GM18870 (cell line): Measurements from ENCODE around the gene EZR.

Source experiments
- ATAC-seq: cut with Tn5 transposase; IDR thresholded peaks from one replicate; pipeline ENCODE4 v1.9.1; 2021; ENCODE audit warnings: moderate library complexity; ENCODE audit not compliant: unreplicated experiment

Gene EZR

DNA sequence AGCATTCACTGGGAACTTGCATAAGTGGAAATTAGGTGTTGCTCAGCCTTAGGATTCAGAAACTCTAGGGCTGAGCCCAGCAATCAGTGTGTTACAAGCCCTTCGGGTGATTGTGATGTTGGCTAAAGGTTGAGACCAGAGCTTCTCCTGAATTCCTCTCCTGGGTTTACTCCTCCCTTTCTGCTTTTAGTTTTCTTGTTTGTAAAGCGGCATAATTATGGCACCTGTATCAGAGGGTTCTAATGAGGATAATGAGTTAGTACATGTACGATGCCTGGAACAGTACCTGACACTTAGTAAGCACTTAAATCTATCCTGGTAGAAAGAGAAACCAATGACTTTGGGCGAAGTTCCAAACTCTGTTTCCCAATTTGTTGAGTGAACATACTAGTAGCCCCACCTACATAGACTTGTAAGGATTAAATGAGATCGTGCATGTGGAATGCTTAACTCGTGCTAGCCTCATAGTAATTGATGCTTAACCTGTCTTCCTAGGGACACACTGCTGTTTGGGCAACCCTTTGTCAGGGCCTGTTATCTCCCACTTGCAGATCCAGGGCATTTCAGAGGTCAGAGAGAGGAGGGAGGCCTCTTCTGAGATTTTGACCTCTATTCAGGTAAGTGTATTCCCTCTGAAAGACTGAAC lies 932 bp upstream of the EZR start:
- ATAC-seq: no peak

GRCh38 chr6:158818581-158819212 lies 471 bp downstream of the EZR start:
- no peak for ATAC-seq

- ATAC-seq: no peak
Observed at GRCh38 chr6:158817728-158818580, 1.2 kb downstream of the EZR start.

GRCh38 chr6:158816803-158817727 lies 2.1 kb downstream of the EZR start:
- no peak for ATAC-seq

GRCh38 chr6:158816329-158816728 lies 2.8 kb downstream of the EZR start:
- ATAC-seq: peak; percentile 31

DNA sequence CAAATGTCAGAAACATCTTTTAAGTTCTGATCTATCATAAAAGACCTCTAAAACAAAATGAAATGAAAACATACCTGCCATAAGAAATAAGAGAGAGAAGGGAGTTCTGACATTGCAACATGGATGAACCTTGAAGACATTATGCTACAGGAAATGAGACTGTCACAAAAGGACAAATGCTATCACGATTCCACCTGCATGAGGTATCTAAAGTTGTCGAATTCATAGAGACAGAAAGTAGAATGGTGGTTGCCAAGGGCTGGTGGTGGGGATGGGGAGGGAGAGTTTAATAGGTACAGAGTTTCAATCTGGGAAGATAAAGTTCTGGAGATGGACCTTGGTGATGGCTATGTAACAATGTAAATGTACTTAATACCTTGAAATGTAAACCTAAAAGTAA lies 3.3 kb downstream of the EZR start:
- no peak for ATAC-seq

GRCh38 chr6:158815379-158815724 lies 3.8 kb downstream of the EZR start:
- ATAC-seq: no peak

GRCh38 chr6:158813032-158813431 lies 6.1 kb downstream of the EZR start:
- ATAC-seq: no peak

DNA sequence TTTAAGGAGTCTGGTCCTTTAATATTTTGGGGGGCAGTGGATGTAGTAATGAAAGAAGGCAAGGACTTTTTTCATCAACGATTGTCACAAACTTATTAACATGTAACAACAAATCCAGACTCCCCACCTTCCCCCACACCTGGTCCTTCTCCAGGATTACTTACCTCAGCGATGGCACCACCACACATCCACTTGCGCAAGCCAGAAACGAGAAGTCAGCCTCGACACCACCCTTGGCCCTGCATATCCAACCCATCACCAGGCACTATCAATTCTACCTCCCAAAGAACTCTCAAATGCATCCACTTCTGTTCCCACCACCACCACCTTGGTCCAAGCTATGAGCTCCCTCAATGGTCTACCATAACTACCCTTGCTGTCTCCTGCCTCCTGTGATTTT lies 6.6 kb downstream of the EZR start:
- no peak for ATAC-seq

DNA sequence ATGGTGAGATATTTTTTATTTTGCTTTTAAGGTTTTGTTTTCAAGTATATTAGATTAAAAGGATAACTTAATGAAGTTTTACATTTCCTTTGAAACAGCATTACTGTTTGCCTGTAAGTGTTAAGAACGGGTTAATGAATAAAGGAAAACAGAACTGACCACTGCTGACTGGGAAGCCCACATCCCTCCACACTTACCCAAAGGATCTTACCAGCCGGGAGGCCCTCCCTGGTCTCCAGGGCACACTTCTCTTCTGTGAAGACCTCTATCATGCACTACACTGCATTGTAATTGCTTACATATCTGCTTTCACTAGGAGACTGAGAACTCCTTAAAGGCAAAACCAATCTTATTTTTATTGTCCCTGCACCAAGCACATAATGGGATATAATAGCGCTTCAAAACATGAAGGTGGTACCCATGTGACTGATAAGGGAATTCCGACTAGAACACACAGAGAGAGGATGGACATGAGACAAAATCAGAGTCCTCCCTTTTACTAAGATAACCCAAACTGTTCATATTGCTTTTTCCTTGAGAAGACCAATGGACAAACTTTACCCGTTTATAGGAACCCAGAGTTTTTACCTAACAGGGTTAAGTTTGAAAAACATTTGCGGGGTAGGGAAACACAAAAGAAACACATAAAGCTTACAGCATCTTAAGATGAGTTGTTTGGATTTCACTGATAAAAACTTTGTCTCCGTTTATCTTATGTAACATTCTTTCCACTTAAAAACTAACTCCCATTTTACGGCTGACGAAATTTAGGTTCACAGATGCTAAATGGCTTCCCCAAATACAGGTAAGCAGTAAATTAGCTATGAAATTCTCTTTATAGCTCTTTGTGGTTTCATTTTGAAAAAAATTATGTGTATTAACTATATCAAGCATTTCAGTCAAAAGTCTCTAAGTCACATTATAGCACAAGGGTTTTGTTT lies 8.7 kb downstream of the EZR start:
- no peak for ATAC-seq

GRCh38 chr6:158808941-158809678 lies 10.1 kb downstream of the EZR start:
- ATAC-seq: peak; percentile 57

GRCh38 chr6:158808442-158808833 lies 10.7 kb downstream of the EZR start:
- no peak for ATAC-seq

DNA sequence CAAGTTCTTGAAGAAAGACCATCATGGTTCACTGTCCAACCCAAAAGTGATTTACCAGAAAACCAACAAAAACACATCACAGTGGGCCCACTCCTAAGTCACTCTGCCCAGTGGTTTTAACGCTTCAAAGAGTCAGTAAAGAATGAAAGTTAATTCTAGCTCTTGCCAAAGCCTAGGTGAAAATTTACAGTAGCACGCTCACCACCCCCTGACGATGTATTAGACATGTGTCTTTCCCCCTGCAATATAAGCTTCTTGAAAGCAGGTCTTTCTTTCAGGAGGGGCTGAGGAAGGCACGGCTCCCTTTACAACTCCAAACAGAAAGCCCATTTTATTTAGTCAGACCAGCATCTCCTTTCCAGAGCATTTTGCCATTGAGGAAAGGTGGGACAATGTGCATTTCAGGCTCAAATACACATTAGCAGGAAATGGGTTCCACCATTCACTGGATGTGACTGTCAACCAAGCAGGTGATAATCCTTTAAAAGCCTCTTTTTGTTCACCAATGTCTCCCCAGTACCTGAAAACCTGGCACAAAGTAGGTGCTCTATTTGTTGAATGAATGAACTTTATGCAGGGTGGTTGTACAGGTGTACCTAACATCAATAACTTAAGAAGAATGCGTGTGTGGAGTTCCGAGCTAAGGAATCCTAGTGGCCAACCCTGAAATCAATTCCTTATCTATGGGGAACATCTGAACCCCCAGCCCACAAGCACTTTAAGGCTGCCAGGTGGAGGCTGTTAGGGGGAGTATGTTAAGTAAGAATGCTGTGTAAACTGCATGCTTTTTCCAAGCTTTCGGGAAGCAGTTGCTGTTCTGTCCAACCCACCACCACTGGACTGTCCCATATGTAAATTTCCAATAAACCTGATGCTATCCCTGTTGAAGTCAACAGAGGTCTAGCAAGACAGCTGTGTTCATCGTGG lies 11.4 kb downstream of the EZR start:
- ATAC-seq: no peak

GRCh38 chr6:158805698-158806377 lies 13.3 kb downstream of the EZR start:
- no peak for ATAC-seq

- ATAC-seq: no peak
Observed at GRCh38 chr6:158804207-158804606, 15.0 kb downstream of the EZR start.

GRCh38 chr6:158803733-158804143 lies 15.4 kb downstream of the EZR start:
- ATAC-seq: peak; percentile 56

- ATAC-seq: no peak
Observed at GRCh38 chr6:158801655-158802294, 17.4 kb downstream of the EZR start.
